Endothelial cell of umbilical vein (primary cell): Measurements from ENCODE around the gene CAPN8. TPM values are rescaled to one million over a fixed set of nuclear protein-coding genes. Genes with fewer than 3 reads are reported as not detected.

Experiments
- BruUV-seq: library from RNA; stranded (reverse); fragments of 400-500 nt; replicated peaks from 2 replicates; lab custom pipeline; 2021; lab: Mats Ljungman, UMichigan
- CTCF ChIA-PET: fragments of 300-600, 350-600 bp; sonication (Branson Sonifier 250); formaldehyde crosslinking; loops from one replicate; lab custom pipeline; 2021; ENCODE audit warnings: antibody characterized with exemption, inconsistent platforms; lab: Charles Lee
- POLR2A ChIA-PET: fragments of 300-600, 350-600 bp; sonication (Branson Sonifier 250); formaldehyde crosslinking; loops from one replicate; lab custom pipeline; 2021; ENCODE audit warnings: antibody characterized with exemption, inconsistent platforms; lab: Charles Lee
- DNase-seq: peaks from one replicate; pipeline ENCODE4 v3.0.0-alpha.2; 2011; ENCODE audit warnings: low read depth, low spot score
- FAIRE-seq: peaks from 2 replicates; lab custom pipeline; 2011; peaks lifted over from hg19 to GRCh38; lab: Jason Lieb, UNC
- H2AFZ ChIP-seq: 2 replicates; pipeline ENCODE4 v1.6.0; 2012; ENCODE audit warnings: low read depth, low read length, control low read depth, inconsistent platforms
- H3K27ac ChIP-seq: 2 replicates; pipeline ENCODE4 v1.5.1; 2011; ENCODE audit warnings: low read depth, mild to moderate bottlenecking, control low read depth, low read length, moderate library complexity; ENCODE audit not compliant: insufficient read depth
- H3K27me3 ChIP-seq, 2 experiments: 2 replicates each; pipeline versions ENCODE4 v1.6.0 to v1.6.1; 2011; ENCODE audit warnings: low read length in 2 of 2, mixed read lengths in 1 of 2; ENCODE audit not compliant: control insufficient read depth in 2 of 2, insufficient read depth in 2 of 2
- H3K36me3 ChIP-seq, 2 experiments: 2 replicates in 1 of 2; 3 replicates in 1 of 2; pipeline ENCODE4 v1.5.1; 2011; ENCODE audit warnings: low read length in 2 of 2, mild to moderate bottlenecking in 1 of 2, moderate library complexity in 1 of 2; ENCODE audit not compliant: control insufficient read depth in 2 of 2, insufficient read depth in 2 of 2; ENCODE audit errors: extremely low read depth in 1 of 2
- H3K4me1 ChIP-seq: 3 replicates; pipeline ENCODE4 v1.5.1; 2011; ENCODE audit warnings: mild to moderate bottlenecking, low read length; ENCODE audit not compliant: control insufficient read depth, insufficient read depth; ENCODE audit errors: extremely low read depth
- H3K4me2 ChIP-seq: 2 replicates; pipeline ENCODE4 v1.6.1; 2011; ENCODE audit warnings: low read length, control low read depth, mixed read lengths; ENCODE audit not compliant: insufficient read depth
- H3K4me3 ChIP-seq, 3 experiments: fragments of 200-600 bp in 1 of 3; sonication (generic), shearing (Covaris generic) in 1 of 3; replicated peaks in 1 of 3; 2 replicates each; pipeline ENCODE4 v1.5.1; 2011 to 2016; ENCODE audit warnings: control low read depth in 3 of 3, low read length in 3 of 3, mild to moderate bottlenecking in 2 of 3, inconsistent platforms in 1 of 3, low read depth in 1 of 3, moderate library complexity in 1 of 3; ENCODE audit not compliant: insufficient read depth in 1 of 3
- H3K79me2 ChIP-seq: 2 replicates; pipeline ENCODE4 v1.6.0; 2012; ENCODE audit warnings: low read length, inconsistent platforms; ENCODE audit not compliant: control insufficient read depth, insufficient read depth
- H3K9ac ChIP-seq: replicated peaks from 2 replicates; pipeline ENCODE3; 2011; ENCODE audit warnings: low read length, control low read depth; ENCODE audit not compliant: insufficient read depth; ENCODE audit errors: extremely low read depth
- H3K9me1 ChIP-seq: replicated peaks from 3 replicates; pipeline ENCODE4 v1.6.0; 2011; ENCODE audit warnings: mild to moderate bottlenecking, low read length; ENCODE audit not compliant: control insufficient read depth, insufficient read depth; ENCODE audit errors: extremely low read depth
- H3K9me3 ChIP-seq: replicated peaks from 2 replicates; pipeline ENCODE4 v1.5.1; 2012; ENCODE audit warnings: low read length, inconsistent platforms; ENCODE audit not compliant: control insufficient read depth, insufficient read depth
- H4K20me1 ChIP-seq: replicated peaks from 2 replicates; pipeline ENCODE3; 2011; ENCODE audit warnings: mild to moderate bottlenecking, low read length; ENCODE audit not compliant: control insufficient read depth, insufficient read depth; ENCODE audit errors: extremely low read depth
- CTCF ChIP-seq, 2 donors: IDR thresholded peaks; 1 replicate in 1 of 2; 2 replicates in 1 of 2; pipeline ENCODE4 v1.5.1; 2011; ENCODE audit warnings: low read length in 2 of 2, mild to moderate bottlenecking in 2 of 2, moderate library complexity in 2 of 2, control low read depth in 1 of 2, inconsistent platforms in 1 of 2, low read depth in 1 of 2; ENCODE audit not compliant: insufficient read depth in 1 of 2; ENCODE audit errors: extremely low read depth in 1 of 2
- EZH2 ChIP-seq: IDR thresholded peaks from 2 replicates; pipeline ENCODE4 v1.6.1; 2012; ENCODE audit warnings: borderline replicate concordance, low read depth, mild to moderate bottlenecking, moderate library complexity, low read length, inconsistent platforms; ENCODE audit not compliant: severe bottlenecking
- FOS ChIP-seq: IDR thresholded peaks from 2 replicates; pipeline ENCODE4 v1.6.1; 2011; ENCODE audit warnings: mild to moderate bottlenecking, low read length, moderate library complexity, borderline replicate concordance; ENCODE audit not compliant: insufficient read depth
- GATA2 ChIP-seq: IDR thresholded peaks from 2 replicates; pipeline ENCODE4 v1.7.0; 2011; ENCODE audit warnings: low read depth, mild to moderate bottlenecking, moderate library complexity, mixed read lengths, low read length; ENCODE audit not compliant: insufficient read length, insufficient read depth
- JUN ChIP-seq: IDR thresholded peaks from 2 replicates; pipeline ENCODE4 v1.6.1; 2011; ENCODE audit warnings: borderline replicate concordance, low read depth; ENCODE audit not compliant: insufficient read length, insufficient read depth
- MAX ChIP-seq: IDR thresholded peaks from 2 replicates; pipeline ENCODE4 v1.6.1; 2011; ENCODE audit not compliant: insufficient read depth, insufficient read length
- MYC ChIP-seq: IDR thresholded peaks from one replicate; pipeline ENCODE4 v1.6.1; 2011; ENCODE audit warnings: mild to moderate bottlenecking, low read depth, low read length
- POLR2A ChIP-seq: IDR thresholded peaks from 2 replicates; pipeline ENCODE4 v1.6.1; 2012; ENCODE audit warnings: low read depth, mild to moderate bottlenecking, control low read depth, low read length
- POLR2AphosphoS5 ChIP-seq: IDR thresholded peaks from 2 replicates; pipeline ENCODE4 v1.6.1; 2012; ENCODE audit warnings: low read depth, mild to moderate bottlenecking, control low read depth, low read length, moderate library complexity; ENCODE audit not compliant: insufficient read depth
- dilution Hi-C: fragments of 300-500 bp; cut with MboI; formaldehyde crosslinking; loops from one replicate; pipeline ENCODE4 v1.15.0; 2019; ENCODE audit warnings: low sequenced_read_pairs; ENCODE audit not compliant: extremely low pct_ligation_motif_present
- intact Hi-C: fragments of 100-400 bp; cut with micrococcal nuclease; formaldehyde crosslinking; loops from one replicate; pipeline ENCODE4 v1.10.0; 2022
- polyA plus RNA-seq, 4 experiments: library from polyadenylated mRNA; depleted of rRNA in 3 of 4; stranded (reverse) in 3 of 4; unstranded in 1 of 4; fragments of >200 nt; gene quantifications; 2 replicates each; pipeline versions ENCODE4 v1.2.1 to v1.2.3, GENCODE V29; 2011 to 2012; ENCODE audit warnings: missing spikeins in 1 of 4
- total RNA-seq: library from RNA; stranded (reverse); gene quantifications from 2 replicates; pipeline ENCODE4 v1.2.3, GENCODE V29; 2021

Gene CAPN8
- total and polyA plus RNA-seq, 2 donors (not counting 3 experiments of a cell fraction or from before 2014, with no cell fraction given): not detected

DNA sequence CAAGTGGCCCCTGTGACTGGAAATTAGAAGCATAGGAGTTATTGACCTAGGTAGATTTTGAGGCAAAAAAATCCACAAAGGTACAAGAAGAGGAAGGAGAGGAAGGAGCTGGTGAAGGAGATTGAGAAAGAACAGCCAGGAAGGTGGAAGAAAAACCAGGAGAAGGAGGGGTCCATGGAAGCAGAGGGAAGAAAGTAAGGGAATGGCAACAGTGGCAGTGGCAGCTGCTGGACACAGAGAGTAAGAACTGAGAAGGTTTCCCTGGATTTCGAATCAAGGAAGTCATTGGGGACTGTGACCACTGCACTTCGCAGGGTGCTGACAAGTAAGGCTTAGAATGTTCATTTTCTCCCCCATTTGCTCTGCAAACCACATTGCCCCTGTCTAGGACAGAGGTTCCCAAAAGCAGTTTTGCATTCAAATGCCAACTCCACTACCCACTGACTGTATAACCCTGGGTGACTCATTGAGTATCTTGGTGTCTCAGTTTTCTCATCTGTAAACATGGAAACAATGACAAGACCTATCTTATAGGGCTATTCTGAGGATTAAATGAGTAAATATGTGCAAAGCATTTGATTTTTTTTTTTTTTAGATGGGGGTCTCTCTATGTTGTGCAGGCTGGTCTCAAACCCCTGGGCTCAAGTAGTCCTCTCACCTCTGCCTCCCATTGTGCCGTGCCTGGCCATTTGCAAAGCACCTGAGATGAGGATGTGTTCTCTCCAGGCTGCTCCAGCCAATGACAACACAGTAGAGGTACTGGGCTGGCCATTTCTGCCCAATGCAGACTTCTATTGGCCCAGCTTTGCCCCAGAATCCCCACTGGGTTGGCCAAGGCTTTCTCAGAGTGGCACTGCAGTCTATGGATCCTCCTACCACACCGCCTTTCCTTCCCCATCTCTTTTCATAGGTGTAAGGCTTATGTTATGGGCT, 37.5 kb upstream of the CAPN8 start:
- H3K9me1 ChIP-seq: no peaks in the 10 kb centered on the region
- intact Hi-C loops: loop anchor here (10.0 kb wide), 2 partner anchors 292 to 888 kb away; partner anchors contain the start of gene DISP1
- no peak overlapping the region for H3K9ac ChIP-seq
- no peak for FAIRE-seq
- BruUV-seq: no TSS peak
- no peak overlapping the region for H3K4me2 ChIP-seq
- no peak for DNase-seq
- TF ChIP-seq EZH2 (no peak), POLR2A (no peak), POLR2AphosphoS5 (no peak), CTCF (IDR thresholded peaks at IDR 0.05; ENCODE audit: extremely low read depth in 1 of 2, insufficient read depth in 1 of 2, low read depth in 1 of 2, low read length in 2 of 2) (no peak), GATA2 (no peak), JUN (peak; percentile 9), MAX (no peak), FOS (peak; percentile 38), MYC (no peak)
- H3K36me3 ChIP-seq: no peaks in the 10 kb centered on the region
- no peaks in the 10 kb centered on the region for H3K27me3 ChIP-seq
- H3K4me3 ChIP-seq: no peak overlapping the region
- no peaks in the 10 kb centered on the region for H3K9me3 ChIP-seq
- no peak overlapping the region for H3K27ac ChIP-seq
- CTCF ChIA-PET: interaction anchor here (5.5 kb wide), 1 partner anchor 45 kb away, joined by 118 read pairs; no protein-coding TSS in a partner anchor
- H4K20me1 ChIP-seq: no peaks in the 10 kb centered on the region
- no peak overlapping the region for H2AFZ ChIP-seq
- H3K79me2 ChIP-seq: no peaks in the 10 kb centered on the region
- peaks cover 56% of the 10 kb centered on the region for H3K4me1 ChIP-seq
- POLR2A ChIA-PET: no interaction called here
- dilution Hi-C loops: no loop called here
